GM19023 (cell line): Measurements from ENCODE around the gene GSTO2.
A peak's percentile ranks its signal among the peaks of the same experiment; 100 is the strongest.

Experiments used
- ATAC-seq: cut with Tn5 transposase; IDR thresholded peaks from one replicate; pipeline ENCODE4 v1.9.1; 2021; ENCODE audit warnings: mild to moderate bottlenecking, moderate library complexity; ENCODE audit not compliant: unreplicated experiment

The GSTO2 gene

GRCh38 chr10:104324221-104324686, 55.3 kb downstream of the GSTO2 start:
- ATAC-seq: no peak

GRCh38 chr10:104324931-104325330, 55.9 kb downstream of the GSTO2 start:
- ATAC-seq: no peak

- no peak for ATAC-seq
Measured at GRCh38 chr10:104325436-104326435, 56.8 kb downstream of the GSTO2 start.

- ATAC-seq: no peak
Measured at GRCh38 chr10:104326991-104327610, 58.1 kb downstream of the GSTO2 start.

GRCh38 chr10:104327745-104328645, 59.0 kb downstream of the GSTO2 start:
- no peak for ATAC-seq

GRCh38 chr10:104328646-104328895, 59.6 kb downstream of the GSTO2 start:
- ATAC-seq: peak; percentile 3

- ATAC-seq: peak; percentile 63
Measured at GRCh38 chr10:104328896-104329710, 60.1 kb downstream of the GSTO2 start.

GRCh38 chr10:104329735-104330134, 60.8 kb downstream of the GSTO2 start:
- ATAC-seq: no peak

GRCh38 chr10:104330168-104331110, 61.5 kb downstream of the GSTO2 start:
- no peak for ATAC-seq

- no peak for ATAC-seq
Measured at GRCh38 chr10:104331208-104331838, 62.3 kb downstream of the GSTO2 start.

GRCh38 chr10:104332243-104333031, 63.5 kb downstream of the GSTO2 start:
- ATAC-seq: no peak

- ATAC-seq: no peak
Measured at GRCh38 chr10:104333032-104333727, 64.2 kb downstream of the GSTO2 start.

GRCh38 chr10:104333728-104334373, 64.9 kb downstream of the GSTO2 start:
- ATAC-seq: no peak

- no peak for ATAC-seq
Measured at GRCh38 chr10:104334561-104334960, 65.6 kb downstream of the GSTO2 start.

- ATAC-seq: no peak
Measured at GRCh38 chr10:104334965-104335650, 66.1 kb downstream of the GSTO2 start.

GRCh38 chr10:104336821-104337467, 68.0 kb downstream of the GSTO2 start:
- no peak for ATAC-seq
